Neutrophil (primary cell): ENCODE results near the gene SSH2.

Experiments used
- H3K27ac ChIP-seq: fragments of 200-600 bp; sonication (generic); 2 replicates; pipeline ENCODE4 v1.5.1; 2016; ENCODE audit warnings: mild to moderate bottlenecking, moderate library complexity
- H3K27me3 ChIP-seq: fragments of 200-600 bp; sonication (generic); 2 replicates; pipeline ENCODE4 v1.6.0; 2016; ENCODE audit warnings: mild to moderate bottlenecking
- H3K36me3 ChIP-seq: fragments of 200-600 bp; sonication (generic); 2 replicates; pipeline ENCODE4 v1.5.1; 2017
- H3K4me1 ChIP-seq, 2 experiments: fragments of 200-600 bp in 1 of 2; sonication (generic) in 1 of 2; 1 replicate in 1 of 2; 2 replicates in 1 of 2; pipeline versions ENCODE4 v1.5.1 to v1.6.1; 2013 to 2016; ENCODE audit warnings: low read depth in 1 of 2, low read length in 1 of 2, mild to moderate bottlenecking in 1 of 2, moderate library complexity in 1 of 2; ENCODE audit not compliant: control insufficient read depth in 1 of 2, insufficient read depth in 1 of 2
- H3K4me3 ChIP-seq, 2 experiments: fragments of 200-600 bp in 1 of 2; sonication (generic) in 1 of 2; 1 replicate in 1 of 2; 2 replicates in 1 of 2; pipeline ENCODE4 v1.5.1; 2013 to 2016; ENCODE audit warnings: low read depth in 1 of 2, low read length in 1 of 2, mild to moderate bottlenecking in 1 of 2, moderate library complexity in 1 of 2
- H3K9me3 ChIP-seq: fragments of 200-600 bp; sonication (generic); 2 replicates; pipeline ENCODE4 v1.5.1; 2016
- TF ChIP-seq, protein P1 (sequence below): fragments of 200-600 bp; sonication (generic); IDR thresholded peaks from 2 replicates; pipeline ENCODE4 v1.5.1; 2016; ENCODE audit warnings: antibody characterized with exemption

The SSH2 gene

DNA sequence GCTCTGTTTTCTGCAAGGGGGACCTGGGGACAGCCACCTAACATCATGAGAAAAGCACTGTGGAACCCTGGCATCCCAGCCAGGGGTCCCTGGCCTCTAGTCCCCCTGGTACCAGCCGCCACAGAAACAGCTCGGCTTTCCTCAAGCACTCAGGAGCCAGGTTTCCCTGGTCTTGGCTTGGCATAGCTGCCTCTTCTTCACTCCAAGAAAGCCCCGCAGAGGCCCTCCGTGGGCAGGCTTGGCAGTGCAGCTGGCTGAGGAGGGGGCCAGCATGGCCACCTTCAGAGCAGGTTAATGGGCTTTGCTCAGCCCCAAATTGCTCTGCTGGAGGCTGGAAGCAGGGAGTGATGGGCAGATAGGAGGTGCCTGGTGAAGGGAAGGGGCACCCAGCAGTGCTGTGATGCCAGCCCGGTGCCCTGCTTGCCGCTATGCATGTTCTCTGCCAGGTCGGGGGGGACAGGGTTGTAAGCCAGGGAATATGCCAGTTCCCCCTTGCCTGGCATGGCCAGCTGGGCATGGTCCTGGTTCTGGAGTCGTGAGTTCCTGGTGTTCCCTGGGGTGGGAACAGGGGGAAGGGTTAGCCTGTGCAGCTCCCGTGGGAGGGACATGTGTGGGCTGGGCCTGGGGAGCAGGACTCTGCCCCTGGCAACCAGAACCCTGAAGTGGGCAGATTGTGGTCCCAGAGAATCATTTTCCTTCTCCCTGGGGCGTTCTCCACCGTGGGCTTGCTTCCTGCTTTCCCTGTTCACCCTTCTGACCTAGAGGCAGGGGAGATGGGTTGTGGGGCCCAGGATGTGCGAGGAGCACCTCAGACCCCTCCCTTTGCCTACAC lies 333.9 kb downstream of the SSH2 start:
- TF ChIP-seq, protein P1, sequence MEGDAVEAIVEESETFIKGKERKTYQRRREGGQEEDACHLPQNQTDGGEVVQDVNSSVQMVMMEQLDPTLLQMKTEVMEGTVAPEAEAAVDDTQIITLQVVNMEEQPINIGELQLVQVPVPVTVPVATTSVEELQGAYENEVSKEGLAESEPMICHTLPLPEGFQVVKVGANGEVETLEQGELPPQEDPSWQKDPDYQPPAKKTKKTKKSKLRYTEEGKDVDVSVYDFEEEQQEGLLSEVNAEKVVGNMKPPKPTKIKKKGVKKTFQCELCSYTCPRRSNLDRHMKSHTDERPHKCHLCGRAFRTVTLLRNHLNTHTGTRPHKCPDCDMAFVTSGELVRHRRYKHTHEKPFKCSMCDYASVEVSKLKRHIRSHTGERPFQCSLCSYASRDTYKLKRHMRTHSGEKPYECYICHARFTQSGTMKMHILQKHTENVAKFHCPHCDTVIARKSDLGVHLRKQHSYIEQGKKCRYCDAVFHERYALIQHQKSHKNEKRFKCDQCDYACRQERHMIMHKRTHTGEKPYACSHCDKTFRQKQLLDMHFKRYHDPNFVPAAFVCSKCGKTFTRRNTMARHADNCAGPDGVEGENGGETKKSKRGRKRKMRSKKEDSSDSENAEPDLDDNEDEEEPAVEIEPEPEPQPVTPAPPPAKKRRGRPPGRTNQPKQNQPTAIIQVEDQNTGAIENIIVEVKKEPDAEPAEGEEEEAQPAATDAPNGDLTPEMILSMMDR = no peak

GRCh38 chr17:29595107-29595942 lies 334.7 kb downstream of the SSH2 start:
- Histone ChIP-seq H3K4me3 (no peak overlapping the region), H3K27me3 (peaks cover 78% of the 10 kb centered on the region), H3K4me1 (peaks cover 35 to 36% of the 10 kb centered on the region in 2 experiments), H3K36me3 (no peaks in the 10 kb centered on the region), H3K27ac (no peak overlapping the region), H3K9me3 (no peaks in the 10 kb centered on the region)
- TF ChIP-seq, protein P1 = no peak

More for the DNA sequence above, 333.9 kb downstream of the SSH2 start:
- Histone ChIP-seq H3K9me3 (no peaks in the 10 kb centered on the region), H3K4me3 (no peak overlapping the region), H3K27me3 (peaks cover 71% of the 10 kb centered on the region), H3K36me3 (no peaks in the 10 kb centered on the region), H3K4me1 (peaks cover 26 to 28% of the 10 kb centered on the region in 2 experiments), H3K27ac (no peak overlapping the region)

DNA sequence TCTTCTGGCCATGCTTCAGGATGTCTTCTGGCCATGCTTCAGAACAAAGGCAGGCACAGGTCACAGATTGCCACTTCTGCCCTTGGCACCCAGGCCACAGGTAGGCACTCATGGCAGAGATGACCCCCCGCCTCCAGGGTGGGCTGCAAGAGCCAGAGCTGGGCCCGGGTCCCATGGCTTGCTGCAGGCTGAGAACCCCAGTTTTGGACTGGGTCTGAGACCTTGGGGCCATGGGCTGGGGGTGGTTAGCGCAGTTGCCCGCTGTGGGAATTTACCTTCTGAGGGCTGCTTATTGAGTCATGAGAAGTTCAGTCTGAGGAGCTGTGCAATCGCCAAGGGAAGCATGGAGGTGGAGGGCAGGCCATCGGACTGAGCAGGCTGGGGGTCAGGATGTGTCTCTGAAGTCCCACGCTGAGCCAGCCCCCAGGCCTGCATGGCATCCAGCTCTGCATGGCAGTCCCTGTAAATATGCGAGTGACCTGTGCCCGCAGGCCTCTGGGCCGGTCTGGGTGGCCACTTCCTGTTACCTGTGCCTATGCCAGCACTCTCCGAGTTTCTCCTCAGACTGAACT lies 335.4 kb downstream of the SSH2 start:
- Histone ChIP-seq H3K9me3 (no peaks in the 10 kb centered on the region), H3K4me3 (no peak overlapping the region), H3K4me1 (peaks cover 42 to 43% of the 10 kb centered on the region in 2 experiments), H3K27ac (no peak overlapping the region), H3K36me3 (no peaks in the 10 kb centered on the region), H3K27me3 (peaks cover 80% of the 10 kb centered on the region)
- TF ChIP-seq, protein P1 = no peak

DNA sequence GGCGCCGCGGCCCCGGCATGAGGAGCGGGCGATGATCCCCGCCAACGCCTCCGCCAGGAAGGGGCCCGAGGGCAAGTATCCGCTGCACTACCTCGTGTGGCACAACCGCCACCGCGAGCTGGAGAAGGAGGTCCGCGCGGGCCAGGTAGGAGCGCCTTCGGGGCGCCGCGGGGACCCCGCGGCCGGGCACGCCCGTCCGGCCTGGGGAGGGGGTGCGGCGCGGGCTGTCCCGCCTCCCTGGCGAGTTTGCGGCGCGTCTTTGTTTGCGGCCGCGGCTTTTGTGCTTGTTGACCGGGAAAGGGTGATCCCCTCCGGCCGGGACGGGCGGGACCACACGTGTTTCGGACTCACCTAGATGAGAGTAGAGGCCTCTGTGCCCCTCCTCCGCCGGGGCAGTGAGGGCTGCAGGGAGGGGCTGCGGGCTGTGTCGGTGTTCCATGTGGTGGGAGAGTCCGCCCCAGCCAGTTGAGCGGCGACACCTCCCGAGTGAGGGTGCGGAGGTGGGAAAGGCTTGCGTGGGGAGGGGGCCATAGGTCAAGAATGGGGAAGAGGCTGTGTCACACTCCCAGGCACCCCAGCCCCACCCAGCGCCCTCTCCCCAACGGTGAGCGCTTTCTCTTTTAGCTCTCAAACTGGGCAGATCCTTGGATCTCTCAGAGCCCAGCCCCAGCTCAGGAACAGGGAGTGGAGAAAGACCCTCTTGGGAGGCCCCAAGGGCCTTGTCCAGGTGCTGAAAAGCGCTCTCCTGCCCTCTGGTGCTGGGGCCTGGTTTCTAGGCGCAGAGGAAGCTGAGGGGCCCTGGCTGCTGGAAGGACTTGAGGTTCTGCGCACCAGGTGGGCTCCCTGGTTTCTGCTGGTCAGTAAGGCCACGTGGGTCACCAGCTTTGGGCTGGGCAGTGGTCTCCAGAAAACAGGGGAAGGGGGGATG lies 336.2 kb downstream of the SSH2 start:
- Histone ChIP-seq H3K4me1 (peaks cover 43 to 44% of the 10 kb centered on the region in 2 experiments), H3K4me3 (peak overlapping the region; percentile 47 to 60), H3K27ac (no peak overlapping the region), H3K9me3 (no peaks in the 10 kb centered on the region), H3K27me3 (peaks cover 76% of the 10 kb centered on the region), H3K36me3 (no peaks in the 10 kb centered on the region)
- TF ChIP-seq, protein P1 = no peak
